Smooth muscle cell (in vitro differentiated cells): ENCODE measurements around the gene ZNF83. TPM values are rescaled to one million over a fixed set of nuclear protein-coding genes. Genes with fewer than 3 reads are reported as not detected.

Source experiments
- DNase-seq: peaks from one replicate; lab custom pipeline; 2025; ENCODE audit not compliant: unreplicated experiment; lab: John Stamatoyannopoulos, UW
- H2AFZ ChIP-seq: fragments of 200-600 bp; sonication (generic); 2 replicates; pipeline ENCODE4 v1.6.0; 2016; ENCODE audit warnings: antibody characterized with exemption, low read depth, mild to moderate bottlenecking
- H3F3A ChIP-seq: fragments of 200-600 bp; sonication (generic); 2 replicates; pipeline ENCODE4 v1.6.0; 2017; ENCODE audit warnings: antibody characterized with exemption, low read depth
- H3K27ac ChIP-seq: fragments of 200-600 bp; sonication (generic); 2 replicates; pipeline ENCODE4 v1.5.1; 2016; ENCODE audit warnings: low read depth, mild to moderate bottlenecking
- H3K27me3 ChIP-seq: fragments of 200-600 bp; sonication (generic); 2 replicates; pipeline ENCODE4 v1.6.1; 2016; ENCODE audit warnings: low read depth, mild to moderate bottlenecking
- H3K36me3 ChIP-seq: fragments of 200-600 bp; sonication (generic); 2 replicates; pipeline ENCODE4 v1.5.1; 2016; ENCODE audit warnings: low read depth
- H3K4me1 ChIP-seq: fragments of 200-600 bp; sonication (generic); 2 replicates; pipeline ENCODE4 v1.5.1; 2016; ENCODE audit warnings: low read depth
- H3K4me2 ChIP-seq: fragments of 200-600 bp; sonication (generic); 2 replicates; pipeline ENCODE4 v1.6.0; 2016; ENCODE audit warnings: mild to moderate bottlenecking
- H3K4me3 ChIP-seq: fragments of 200-600 bp; sonication (generic); 2 replicates; pipeline ENCODE4 v1.5.1; 2016; ENCODE audit warnings: mild to moderate bottlenecking
- H3K79me2 ChIP-seq: fragments of 200-600 bp; sonication (generic); 2 replicates; pipeline ENCODE4 v1.6.0; 2016; ENCODE audit warnings: low read depth, mild to moderate bottlenecking
- H3K9ac ChIP-seq: fragments of 200-600 bp; sonication (generic); 2 replicates; pipeline ENCODE4 v1.6.0; 2016; ENCODE audit warnings: low read depth
- H3K9me3 ChIP-seq: fragments of 200-600 bp; sonication (generic); replicated peaks from 2 replicates; pipeline ENCODE4 v1.5.1; 2016; ENCODE audit warnings: low read depth
- H4K20me1 ChIP-seq: fragments of 200-600 bp; sonication (generic); 2 replicates; pipeline ENCODE4 v1.6.0; 2016; ENCODE audit warnings: low read depth
- CTCF ChIP-seq: fragments of 200-600 bp; sonication (generic); IDR thresholded peaks from 2 replicates; pipeline ENCODE4 v1.5.1; 2017; ENCODE audit warnings: borderline replicate concordance, mild to moderate bottlenecking, antibody characterized with exemption; ENCODE audit not compliant: insufficient read depth, poor library complexity, severe bottlenecking
- WGBS: methylation state at CpG from one replicate; pipeline ENCODE4 v1.1.7; 2016; ENCODE audit warnings: low lambda C conversion rate; 5-methylcytosine and 5-hydroxymethylcytosine counted together
- polyA plus RNA-seq: library from polyadenylated mRNA; unstranded; fragments of >200 nt; fragmentation: Nextera tagmentation; extraction: Ambion mirVana; gene quantifications from 2 replicates; pipeline ENCODE4 v1.2.1, GENCODE V29; 2016
- small RNA-seq: library from RNA; depleted of rRNA; stranded (forward); fragments of <200 nt; gene quantifications from one replicate; pipeline ENCODE3, GENCODE V24; 2014
- total RNA-seq: library from RNA; depleted of rRNA; stranded (reverse); fragments of >200 nt; gene quantifications from 2 replicates; pipeline ENCODE4 v1.2.3, GENCODE V29; 2014

ZNF83 gene
- total and polyA plus RNA-seq, 2 experiments from 2014 or later = 20.6 to 60.0 TPM

- 84% methylated on average over 6 of the region's 6 CpGs for WGBS
- H3K9me3 ChIP-seq = no peaks in the 10 kb centered on the region
- H3K36me3 ChIP-seq = no peaks in the 10 kb centered on the region
Observed at GRCh38 chr19:52566121-52566520, 72.0 kb downstream of the ZNF83 start.

More at GRCh38 chr19:52566121-52566520, 72.0 kb downstream of the ZNF83 start:
- no peaks in the 10 kb centered on the region for H4K20me1 ChIP-seq
- H3K79me2 ChIP-seq = peaks cover 8% of the 10 kb centered on the region
- H3K9ac ChIP-seq = no peak overlapping the region
- H3K27ac ChIP-seq = peak overlapping the region; percentile 72
- no peaks in the 10 kb centered on the region for H3K27me3 ChIP-seq
- H3K4me2 ChIP-seq = no peak overlapping the region
- no peak overlapping the region for H3K4me3 ChIP-seq
- H3F3A ChIP-seq = peaks cover 8% of the 10 kb centered on the region
- no peak for DNase-seq
- no peak for TF ChIP-seq CTCF
- peaks cover 9% of the 10 kb centered on the region for H3K4me1 ChIP-seq
- no peak overlapping the region for H2AFZ ChIP-seq

Small RNA genes lying within 50 kb of the gene (small RNA-seq; reads per million reads assigned to genes)
- not detected for gene RPL39P34

Other genes starting within 250 kb of the ZNF83 start
- 21.0 and 33.0 TPM in 2 replicates for gene ZNF528, start 240.5 kb downstream of the ZNF83 start, total RNA-seq
- gene ZNF528, start 240.5 kb downstream of the ZNF83 start, polyA plus RNA-seq = 16.3 and 21.7 TPM in 2 replicates
- not detected in 2 replicates for gene ZNF534, start 209.2 kb downstream of the ZNF83 start, total RNA-seq
- 0.23 and 0.54 TPM in 2 replicates for gene ZNF534, start 209.2 kb downstream of the ZNF83 start, polyA plus RNA-seq
- gene ZNF578, start 184.8 kb downstream of the ZNF83 start, total RNA-seq = 0.04 and 0.99 TPM in 2 replicates
- gene ZNF578, start 184.8 kb downstream of the ZNF83 start, polyA plus RNA-seq = 0.12 TPM in 1 of 2 replicates, not detected in the other
- gene ZNF808, start 110.7 kb downstream of the ZNF83 start, total RNA-seq = 30.2 and 41.3 TPM in 2 replicates
- 1.3 and 3.7 TPM in 2 replicates for gene ZNF808, start 110.7 kb downstream of the ZNF83 start, polyA plus RNA-seq
- gene ZNF701, start 68.1 kb downstream of the ZNF83 start, total RNA-seq = 10.0 and 11.3 TPM in 2 replicates
- gene ZNF701, start 68.1 kb downstream of the ZNF83 start, polyA plus RNA-seq = 5.5 and 6.1 TPM in 2 replicates
- gene ZNF611, start 96.7 kb upstream of the ZNF83 start, total RNA-seq = 15.3 and 19.0 TPM in 2 replicates
- gene ZNF611, start 96.7 kb upstream of the ZNF83 start, polyA plus RNA-seq = 7.7 and 10.1 TPM in 2 replicates
- gene ZNF600, start 148.4 kb upstream of the ZNF83 start, total RNA-seq = 7.1 and 14.8 TPM in 2 replicates
- gene ZNF600, start 148.4 kb upstream of the ZNF83 start, polyA plus RNA-seq = 3.6 and 8.8 TPM in 2 replicates
- gene ZNF28, start 183.3 kb upstream of the ZNF83 start, total RNA-seq = 15.6 TPM in 2 replicates
- 10.7 and 14.3 TPM in 2 replicates for gene ZNF28, start 183.3 kb upstream of the ZNF83 start, polyA plus RNA-seq
- gene ZNF468, start 219.3 kb upstream of the ZNF83 start, total RNA-seq = 18.9 and 23.4 TPM in 2 replicates
- 8.8 and 14.8 TPM in 2 replicates for gene ZNF468, start 219.3 kb upstream of the ZNF83 start, polyA plus RNA-seq